ENCODE measurements around the gene PRKRA. TPM values are rescaled to one million over a fixed set of nuclear protein-coding genes. Genes with fewer than 3 reads are reported as not detected.

Gene PRKRA
- total RNA-seq, 1 experiment from 2014 or later = 59.4 TPM

Other genes starting within 250 kb of the PRKRA start
- gene PJVK, start 203 bp upstream of the PRKRA start, total RNA-seq (2021; ENCODE audit: unreplicated experiment) = 3.7 TPM
- gene FKBP7, start 27.4 kb upstream of the PRKRA start, total RNA-seq (2021; ENCODE audit: unreplicated experiment) = 1.8 TPM
- 30.5 TPM for gene PLEKHA3, start 29.3 kb upstream of the PRKRA start, total RNA-seq (2021; ENCODE audit: unreplicated experiment)

Measured in Panc1 (cell line).